Superior temporal gyrus (tissue), 1 donor: ENCODE data around the gene NPPC.

Experiments used
- DNase-seq: peaks from one replicate; pipeline ENCODE4 v3.0.0-alpha.2; 2016; ENCODE audit errors: extremely low spot score

Gene NPPC

GRCh38 chr2:231935207-231935524 lies 9.0 kb upstream of the NPPC start:
- DNase-seq, result no peak

- no peak for DNase-seq
Observed at GRCh38 chr2:231934441-231935206, 8.4 kb upstream of the NPPC start.

GRCh38 chr2:231933916-231934401 lies 7.8 kb upstream of the NPPC start:
- no peak for DNase-seq

- DNase-seq, result no peak
Observed at GRCh38 chr2:231932985-231933915, 7.1 kb upstream of the NPPC start.

GRCh38 chr2:231932711-231932970 lies 6.4 kb upstream of the NPPC start:
- DNase-seq, result no peak

- DNase-seq, result no peak
Observed at GRCh38 chr2:231931481-231931915, 5.3 kb upstream of the NPPC start.

GRCh38 chr2:231930593-231931281 lies 4.5 kb upstream of the NPPC start:
- no peak for DNase-seq

GRCh38 chr2:231929961-231930592 lies 3.9 kb upstream of the NPPC start:
- no peak for DNase-seq

- no peak for DNase-seq
Observed at GRCh38 chr2:231928901-231929725, 2.9 kb upstream of the NPPC start.

- DNase-seq, result no peak
Observed at GRCh38 chr2:231928481-231928880, 2.3 kb upstream of the NPPC start.

GRCh38 chr2:231927566-231927890 lies 1.3 kb upstream of the NPPC start:
- no peak for DNase-seq

- peak; percentile 44 for DNase-seq
Observed at GRCh38 chr2:231926761-231927565, 767 bp upstream of the NPPC start.

- DNase-seq, result peak; percentile 88
Observed at GRCh38 chr2:231925303-231926179, 655 bp downstream of the NPPC start.

GRCh38 chr2:231924889-231925275 lies 1.3 kb downstream of the NPPC start:
- no peak for DNase-seq

GRCh38 chr2:231923951-231924888 lies 2.0 kb downstream of the NPPC start:
- no peak for DNase-seq

GRCh38 chr2:231923010-231923344 lies 3.2 kb downstream of the NPPC start:
- no peak for DNase-seq

GRCh38 chr2:231922311-231923009 lies 3.7 kb downstream of the NPPC start:
- no peak for DNase-seq

- no peak for DNase-seq
Observed at GRCh38 chr2:231920795-231921194, 5.4 kb downstream of the NPPC start.
